OCI-LY7 (cell line): ENCODE results near the gene DCAF16. TPM values are rescaled to one million over a fixed set of nuclear protein-coding genes. Genes with fewer than 3 reads are reported as not detected.

ENCODE experiments used
- BruUV-seq: library from RNA; stranded (reverse); fragments of 400-500 nt; replicated peaks from 2 replicates; lab custom pipeline; 2021; lab: Mats Ljungman, UMichigan
- CTCF ChIA-PET: fragments of 300-600 bp; sonication (Branson Sonifier 250); formaldehyde crosslinking; loops from one replicate; lab custom pipeline; 2022; ENCODE audit warnings: antibody characterized with exemption; ENCODE audit not compliant: unreplicated experiment; lab: Charles Lee
- POLR2A ChIA-PET: fragments of 300-600 bp; sonication (Branson Sonifier 250); formaldehyde crosslinking; loops from one replicate; lab custom pipeline; 2022; ENCODE audit warnings: antibody characterized with exemption; lab: Charles Lee
- DNase-seq: peaks from one replicate; pipeline ENCODE4 v3.0.0-alpha.2; 2015; ENCODE audit warnings: low spot score
- H2AFZ ChIP-seq: fragments of 200-600 bp; sonication (generic), shearing (Covaris generic); 2 replicates; pipeline ENCODE4 v1.6.1; 2014; ENCODE audit warnings: mild to moderate bottlenecking, antibody characterized with exemption, low read length, moderate library complexity
- H3K27ac ChIP-seq: fragments of 200-600 bp; sonication (generic); 2 replicates; pipeline ENCODE4 v1.5.1; 2014; ENCODE audit warnings: mixed run types, low read depth, mild to moderate bottlenecking, moderate library complexity, low read length, inconsistent platforms; ENCODE audit not compliant: poor library complexity, severe bottlenecking
- H3K36me3 ChIP-seq: fragments of 200-600 bp; sonication (generic); 2 replicates; pipeline ENCODE4 v1.6.1; 2014; ENCODE audit warnings: mild to moderate bottlenecking, antibody characterized with exemption, low read length, moderate library complexity, mixed read lengths; ENCODE audit not compliant: insufficient read depth
- H3K4me1 ChIP-seq: fragments of 200-600 bp; sonication (generic); 2 replicates; pipeline ENCODE4 v1.5.1; 2014; ENCODE audit warnings: mild to moderate bottlenecking, low read length; ENCODE audit not compliant: insufficient read depth, poor library complexity, severe bottlenecking
- H3K4me2 ChIP-seq: fragments of 200-600 bp; sonication (generic); 2 replicates; pipeline ENCODE4 v1.6.1; 2014; ENCODE audit warnings: mild to moderate bottlenecking, low read length
- H3K4me3 ChIP-seq: fragments of 200-600 bp; sonication (generic); 2 replicates; pipeline ENCODE4 v1.5.1; 2014; ENCODE audit warnings: mild to moderate bottlenecking, low read depth, low read length; ENCODE audit not compliant: poor library complexity, severe bottlenecking
- H3K79me2 ChIP-seq: fragments of 200-600 bp; sonication (generic); 2 replicates; pipeline ENCODE4 v1.6.1; 2016; ENCODE audit warnings: low read depth, mild to moderate bottlenecking, low read length, moderate library complexity, mixed read lengths; ENCODE audit not compliant: insufficient read depth
- H3K9me2 ChIP-seq: fragments of 200-600 bp; sonication (generic); 2 replicates; pipeline ENCODE4 v1.6.1; 2016; ENCODE audit warnings: mild to moderate bottlenecking, low read length, mixed read lengths; ENCODE audit not compliant: insufficient read depth
- H3K9me3 ChIP-seq: fragments of 200-600 bp; sonication (generic); 2 replicates; pipeline ENCODE4 v1.6.1; 2014; ENCODE audit warnings: mild to moderate bottlenecking, mixed run types, low read length, mixed read lengths
- H4K20me1 ChIP-seq: fragments of 200-600 bp; sonication (generic); 2 replicates; pipeline ENCODE4 v1.6.1; 2014; ENCODE audit warnings: mild to moderate bottlenecking, antibody characterized with exemption, low read length, moderate library complexity, mixed read lengths; ENCODE audit not compliant: insufficient read depth
- CTCF ChIP-seq: fragments of 200-600 bp; sonication (generic); conservative IDR thresholded peaks from 2 replicates; pipeline ENCODE4 v1.5.1; 2014; ENCODE audit warnings: mild to moderate bottlenecking, antibody characterized with exemption, low read length, moderate library complexity, mixed read lengths
- EZH2phosphoT487 ChIP-seq: fragments of 200-600 bp; sonication (generic); IDR thresholded peaks from 2 replicates; pipeline ENCODE4 v1.6.1; 2018; ENCODE audit warnings: low read depth, borderline replicate concordance, mild to moderate bottlenecking, mixed run types, antibody characterized with exemption, low read length, moderate library complexity, mixed read lengths
- intact Hi-C: fragments of 100-400 bp; cut with micrococcal nuclease; formaldehyde crosslinking; loops from one replicate; pipeline ENCODE4 v1.10.0; 2022; ENCODE audit not compliant: unreplicated experiment
- total RNA-seq, 2 experiments: library from RNA; depleted of rRNA in 1 of 2; stranded (reverse); fragments of >200 nt in 1 of 2; shearing (Covaris generic) in 1 of 2; gene quantifications; 2 replicates each; pipeline ENCODE4 v1.2.3, GENCODE V29; 2014 to 2022

The DCAF16 gene
- total RNA-seq, 2 experiments from 2014 or later = 88.7 to 115 TPM

GRCh38 chr4:17846266-17846665, 35.7 kb upstream of the DCAF16 start:
- H3K4me3 ChIP-seq = no peak overlapping the region
- H3K9me3 ChIP-seq = no peaks in the 10 kb centered on the region
- H3K79me2 ChIP-seq = no peaks in the 10 kb centered on the region
- H3K9me2 ChIP-seq = no peaks in the 10 kb centered on the region
- no TSS peak for BruUV-seq
- intact Hi-C loops = no loop called here
- H3K4me1 ChIP-seq = no peaks in the 10 kb centered on the region
- no peak overlapping the region for H3K4me2 ChIP-seq
- H3K36me3 ChIP-seq = peaks cover 71% of the 10 kb centered on the region
- ChIA-PET CTCF (no interaction called here), POLR2A (interaction anchor here (1.0 kb wide), 1 partner anchor 13 kb away, joined by 3 read pairs; no protein-coding TSS in a partner anchor)
- H4K20me1 ChIP-seq = no peaks in the 10 kb centered on the region
- DNase-seq = no peak
- H2AFZ ChIP-seq = no peak overlapping the region
- TF ChIP-seq CTCF = no peak
- no peak for TF ChIP-seq EZH2phosphoT487
- no peak overlapping the region for H3K27ac ChIP-seq

GRCh38 chr4:17823871-17824669, 13.5 kb upstream of the DCAF16 start:
- H3K4me3 ChIP-seq = no peak overlapping the region
- no TSS peak for BruUV-seq
- no peaks in the 10 kb centered on the region for H3K9me2 ChIP-seq
- ChIA-PET POLR2A (interaction anchor here (1.9 kb wide), 1 partner anchor 19 kb away, joined by 7 read pairs; no protein-coding TSS in a partner anchor), CTCF (no interaction called here)
- no peak overlapping the region for H3K27ac ChIP-seq
- H3K9me3 ChIP-seq = no peaks in the 10 kb centered on the region
- H2AFZ ChIP-seq = no peak overlapping the region
- H3K36me3 ChIP-seq = peaks cover 99% of the 10 kb centered on the region
- intact Hi-C loops = no loop called here
- TF ChIP-seq CTCF (no peak), EZH2phosphoT487 (no peak)
- no peaks in the 10 kb centered on the region for H3K4me1 ChIP-seq
- H3K79me2 ChIP-seq = peaks cover 76% of the 10 kb centered on the region
- H4K20me1 ChIP-seq = no peaks in the 10 kb centered on the region
- DNase-seq = no peak
- H3K4me2 ChIP-seq = no peak overlapping the region

GRCh38 chr4:17817027-17817426, 6.5 kb upstream of the DCAF16 start:
- no peak overlapping the region for H2AFZ ChIP-seq
- H3K4me3 ChIP-seq = no peak overlapping the region
- peaks cover 24% of the 10 kb centered on the region for H3K4me1 ChIP-seq
- POLR2A ChIA-PET = interaction anchor here (0.6 to 1.9 kb wide), 5 partner anchors 8 to 26 kb away, joined by 3 to 12 read pairs (median 3); no protein-coding TSS in a partner anchor
- H3K9me3 ChIP-seq = no peaks in the 10 kb centered on the region; the same call in 1 of the 2 replicates
- H3K9me2 ChIP-seq = no peaks in the 10 kb centered on the region
- intact Hi-C loops = no loop called here
- peaks cover 85% of the 10 kb centered on the region for H3K79me2 ChIP-seq
- peaks cover 99% of the 10 kb centered on the region for H3K36me3 ChIP-seq
- CTCF ChIA-PET = interaction anchor here (1.4 kb wide), 1 partner anchor 19 kb away, joined by 3 read pairs; no protein-coding TSS in a partner anchor
- H3K27ac ChIP-seq = no peak overlapping the region
- H4K20me1 ChIP-seq = peaks cover 13% of the 10 kb centered on the region; the same call in 1 of the 2 replicates
- BruUV-seq = no TSS peak
- DNase-seq = peak; percentile 46
- no peak overlapping the region for H3K4me2 ChIP-seq
- TF ChIP-seq CTCF (peak; percentile 77), EZH2phosphoT487 (no peak)
